SIG-M5 treated with dmso at 0.1 percent for 504 hours (cell line): ENCODE measurements around the gene CPA4.
"Not testable (repeated sequence)": the region's sequence is repeated elsewhere in the genome, so short reads cannot be mapped to it uniquely, and the experiment has no call there.

Experiments used
- DNase-seq: peaks from one replicate; lab custom pipeline; 2025; ENCODE audit not compliant: unreplicated experiment; lab: John Stamatoyannopoulos, UW

The CPA4 gene, protein sequence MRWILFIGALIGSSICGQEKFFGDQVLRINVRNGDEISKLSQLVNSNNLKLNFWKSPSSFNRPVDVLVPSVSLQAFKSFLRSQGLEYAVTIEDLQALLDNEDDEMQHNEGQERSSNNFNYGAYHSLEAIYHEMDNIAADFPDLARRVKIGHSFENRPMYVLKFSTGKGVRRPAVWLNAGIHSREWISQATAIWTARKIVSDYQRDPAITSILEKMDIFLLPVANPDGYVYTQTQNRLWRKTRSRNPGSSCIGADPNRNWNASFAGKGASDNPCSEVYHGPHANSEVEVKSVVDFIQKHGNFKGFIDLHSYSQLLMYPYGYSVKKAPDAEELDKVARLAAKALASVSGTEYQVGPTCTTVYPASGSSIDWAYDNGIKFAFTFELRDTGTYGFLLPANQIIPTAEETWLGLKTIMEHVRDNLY

DNA sequence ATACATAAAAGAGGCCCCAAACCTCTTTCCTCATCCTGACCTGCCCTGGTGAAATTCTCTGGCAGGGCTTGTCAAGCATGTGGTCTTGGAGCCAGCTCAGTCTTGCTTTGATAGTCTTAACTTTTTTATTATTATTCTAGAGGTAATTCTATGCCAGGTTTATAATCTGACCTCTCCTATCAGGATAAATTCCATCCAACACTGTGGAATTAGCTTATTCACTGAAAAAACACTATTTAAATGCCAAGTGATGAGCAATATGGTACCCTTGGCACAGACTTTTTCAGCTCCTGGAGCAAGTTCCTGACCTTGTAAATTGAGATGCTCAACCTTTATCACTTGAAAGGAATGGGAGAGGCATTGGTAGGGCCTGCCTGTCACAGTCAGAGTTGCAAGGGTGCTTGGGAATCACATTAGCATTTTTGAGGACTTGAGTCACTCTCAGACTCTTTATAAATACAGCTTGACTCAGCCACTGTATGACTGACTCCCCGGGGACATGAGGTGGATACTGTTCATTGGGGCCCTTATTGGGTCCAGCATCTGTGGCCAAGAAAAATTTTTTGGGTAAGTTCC is at the start of gene CPA4:
TSS of gene CPA4 (plus strand) at position 480 of the 576 bp plus-strand sequence. CDS start at position 500, 20 bp downstream.
- no peak for DNase-seq

DNA sequence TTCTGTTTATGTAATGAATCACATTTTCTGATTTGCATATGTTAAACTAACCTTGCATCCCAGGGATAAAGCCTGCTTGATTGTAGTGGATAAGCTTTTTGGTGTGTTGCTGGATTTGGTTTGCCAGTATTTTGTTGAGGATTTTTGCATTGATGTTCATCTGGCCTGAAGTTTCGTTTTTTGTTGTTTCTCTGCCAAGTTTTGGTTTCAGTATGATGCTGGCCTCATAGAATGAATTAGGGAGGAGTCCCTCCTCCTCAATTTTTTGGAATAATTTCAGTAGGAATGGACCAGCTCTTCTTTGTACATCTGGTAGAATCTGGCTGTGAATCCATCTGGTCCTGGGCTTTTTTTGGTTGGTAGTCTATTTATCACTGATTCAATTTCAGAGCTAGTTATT is 49.5 kb upstream of the CPA4 start:
- not testable (repeated sequence) for DNase-seq

DNA sequence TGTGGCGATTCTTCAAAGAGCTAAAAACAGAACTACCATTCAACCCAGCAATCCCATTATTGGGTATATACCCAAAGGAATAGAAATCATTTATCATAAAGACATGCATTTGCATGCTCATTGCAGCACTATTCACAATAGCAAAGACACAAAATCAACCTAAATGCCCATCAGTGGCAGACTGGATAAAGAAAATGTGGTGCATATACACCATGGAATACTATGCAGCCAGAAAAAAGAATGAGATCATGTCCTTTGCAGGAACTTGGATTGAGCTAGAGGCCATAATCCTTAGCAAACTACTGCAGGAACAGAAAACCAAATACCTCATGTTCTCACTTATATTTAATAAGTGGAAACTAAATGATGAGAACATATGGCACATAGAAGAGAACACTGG is 46.5 kb upstream of the CPA4 start:
- not testable (repeated sequence) for DNase-seq

DNA sequence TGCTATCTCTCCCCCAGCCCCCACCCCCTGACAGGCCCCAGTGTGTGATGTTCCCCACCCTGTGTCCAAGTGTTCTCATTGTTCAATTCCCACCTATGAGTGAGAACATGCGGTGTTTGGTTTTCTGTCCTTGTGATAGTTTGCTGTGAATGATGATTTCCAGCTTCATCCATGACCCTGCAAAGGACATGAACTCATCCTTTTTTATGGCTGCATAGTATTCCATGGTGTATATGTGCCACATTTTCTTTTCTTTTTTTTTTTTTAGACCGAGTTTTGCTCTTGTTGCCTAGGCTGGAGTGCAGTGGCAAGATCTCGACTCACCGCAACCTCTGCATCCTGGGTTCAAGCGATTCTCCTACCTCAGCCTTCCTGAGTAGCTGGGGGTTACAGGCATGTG is 44.1 kb upstream of the CPA4 start:
- DNase-seq = not testable (repeated sequence)

DNA sequence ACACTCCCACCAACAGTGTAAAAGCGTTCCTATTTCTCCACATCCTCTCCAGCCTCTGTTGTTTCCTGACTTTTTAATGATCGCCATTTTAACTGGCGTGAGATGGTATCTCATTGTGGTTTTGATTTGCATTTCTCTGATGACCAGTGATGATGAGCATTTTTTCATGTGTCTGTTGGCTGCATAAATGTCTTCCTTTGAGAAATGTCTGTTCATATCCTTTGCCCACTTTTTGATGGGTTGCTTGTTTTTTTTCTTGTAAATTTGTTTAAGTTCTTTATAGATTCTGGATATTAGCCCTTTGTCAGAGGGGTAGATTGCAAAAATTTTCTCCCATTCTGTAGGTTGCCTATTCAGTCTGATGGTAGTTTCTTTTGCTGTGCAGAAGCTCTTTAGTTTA is 43.3 kb upstream of the CPA4 start:
- DNase-seq = not testable (repeated sequence)

DNA sequence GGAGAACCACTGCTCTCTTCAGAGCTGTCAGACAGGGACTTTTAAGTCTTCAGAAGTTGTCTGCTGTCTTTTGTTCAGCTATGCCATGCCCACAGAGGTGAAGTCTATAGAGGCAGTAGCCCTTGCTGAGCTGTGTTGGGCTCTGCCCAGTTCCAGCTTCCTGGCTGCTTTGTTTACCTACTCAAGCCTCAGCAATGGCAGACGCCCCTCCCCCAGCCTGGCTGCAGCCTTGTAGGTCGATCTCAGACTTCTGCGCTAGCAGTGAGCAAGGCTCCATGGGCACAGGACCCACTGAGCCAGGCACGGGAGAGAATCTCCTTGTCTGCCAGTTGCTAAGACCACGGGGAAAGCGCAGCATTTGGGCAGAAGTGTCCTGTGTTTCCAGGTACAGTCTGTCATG is 38.4 kb upstream of the CPA4 start:
- no peak for DNase-seq

DNA sequence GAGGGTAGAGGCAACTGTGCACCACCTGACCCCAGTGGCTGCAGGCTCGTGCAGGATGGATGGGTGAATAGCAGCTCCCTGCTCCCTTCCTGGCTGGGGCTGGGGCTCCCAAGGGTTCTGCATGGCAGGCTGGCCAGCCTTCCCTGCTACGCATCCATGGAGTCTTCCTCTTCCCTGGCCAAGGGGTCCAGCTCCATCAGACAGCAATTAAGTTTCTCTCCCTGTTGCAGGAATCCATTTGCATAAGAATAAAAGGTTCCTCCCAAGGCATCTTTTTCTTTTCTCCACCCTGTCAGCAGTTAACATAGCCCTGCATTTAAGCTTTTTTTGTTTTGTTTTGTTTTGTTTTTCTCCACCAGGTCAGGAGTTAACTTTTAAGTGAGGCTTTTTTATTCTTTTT is 36.3 kb upstream of the CPA4 start:
- DNase-seq = no peak

DNA sequence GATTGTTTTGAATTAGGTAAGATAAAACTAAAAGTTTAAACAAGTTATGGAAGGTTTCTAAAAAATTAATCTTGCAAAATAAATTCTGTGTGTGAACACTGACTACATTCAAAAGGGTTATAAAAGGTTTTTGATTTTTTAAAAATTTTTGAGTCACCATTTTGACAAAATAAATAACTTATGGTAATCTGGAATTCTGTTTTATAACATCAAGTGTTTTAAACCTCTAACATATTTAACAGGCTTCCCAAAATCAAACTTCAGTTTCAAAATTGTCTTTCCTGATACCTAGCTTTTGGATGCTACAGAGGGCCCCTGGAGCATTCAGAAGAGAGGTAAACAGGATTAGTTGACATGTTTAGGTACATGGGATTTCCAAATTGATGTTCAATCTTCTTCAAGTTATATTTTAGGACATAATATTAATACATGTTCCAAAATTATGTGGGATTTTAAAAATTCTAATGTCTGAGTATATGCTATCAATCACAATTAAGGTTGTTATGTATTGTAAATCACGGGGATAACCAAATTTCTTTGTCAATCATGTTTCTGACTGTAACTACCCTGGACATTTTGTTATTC is 34.4 kb upstream of the CPA4 start:
- DNase-seq = no peak

DNA sequence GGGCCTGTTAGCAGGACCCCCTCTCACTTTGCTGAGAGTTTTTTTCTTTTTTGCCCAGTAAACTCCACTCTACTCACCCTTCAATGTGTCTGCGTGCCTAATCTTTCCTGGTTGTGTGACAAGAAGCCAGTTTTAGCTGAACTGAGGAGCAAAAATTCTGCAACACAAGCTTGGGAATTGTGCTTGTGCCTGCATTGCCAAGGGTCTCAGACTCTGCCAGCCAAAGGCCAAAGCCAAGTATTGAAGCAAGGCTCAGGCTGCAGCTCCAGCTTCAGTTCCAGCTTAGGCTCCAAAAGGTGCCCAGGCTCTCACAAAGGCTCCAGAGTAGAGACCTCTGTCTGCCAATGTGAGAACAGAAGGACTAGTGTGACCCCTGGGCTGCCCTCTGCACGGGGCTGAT is 30.5 kb upstream of the CPA4 start:
- DNase-seq = no peak

DNA sequence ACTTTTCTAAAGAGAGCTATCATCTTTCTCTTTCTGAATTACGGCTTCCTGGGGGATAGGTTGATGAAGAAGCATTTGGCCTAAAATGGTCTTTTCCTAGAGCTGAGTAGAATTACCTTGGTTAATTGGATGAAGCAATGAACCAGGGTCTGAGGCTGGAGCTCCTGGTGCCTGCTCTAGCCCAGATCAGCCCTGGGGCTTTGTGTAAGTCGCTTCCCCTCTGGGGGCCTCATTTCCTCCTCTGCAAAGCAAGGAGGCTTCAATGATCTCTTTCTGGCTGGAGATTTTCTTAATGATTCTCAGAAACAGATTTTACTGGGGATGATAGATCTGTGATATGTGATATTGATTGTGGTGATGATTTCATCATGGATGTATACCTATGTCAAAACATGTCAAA is 29.8 kb upstream of the CPA4 start:
- DNase-seq = no peak

DNA sequence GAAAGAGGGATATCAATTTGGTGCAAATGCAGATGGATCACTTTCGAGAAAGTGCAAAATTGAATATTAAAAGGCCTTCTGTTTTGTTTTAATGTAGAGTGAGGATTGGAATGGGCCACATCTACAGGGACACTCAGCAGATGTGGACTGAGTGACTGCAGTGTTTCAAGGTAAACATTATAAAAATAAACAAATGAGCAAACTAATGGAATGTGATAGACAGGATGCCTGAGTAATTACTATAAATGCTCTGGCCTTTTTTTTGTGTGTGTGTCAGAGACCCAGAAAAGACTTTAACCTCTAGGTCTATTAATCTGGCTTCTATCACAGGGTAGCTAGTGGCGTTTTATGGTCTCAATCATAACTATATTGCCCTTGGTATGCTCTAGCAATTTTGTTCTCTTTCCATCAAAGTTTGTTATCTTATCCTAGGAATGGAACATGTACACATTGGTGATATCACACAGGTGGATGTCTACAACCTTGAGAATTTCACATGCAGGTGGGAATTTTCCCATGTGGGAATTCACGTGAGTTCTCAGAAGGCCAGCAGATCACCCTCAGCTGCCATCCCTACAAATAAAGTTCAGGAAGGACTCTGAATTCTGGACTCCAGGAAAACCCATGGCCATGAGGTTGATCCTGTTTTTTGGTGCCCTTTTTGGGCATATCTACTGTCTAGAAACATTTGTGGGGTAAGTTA is 26.6 kb upstream of the CPA4 start, which contains the start of gene CPA2:
TSS of gene CPA2 (plus strand) at position 606 of the 703 bp plus-strand sequence. CDS start at position 625, 19 bp downstream.
- DNase-seq = no peak

DNA sequence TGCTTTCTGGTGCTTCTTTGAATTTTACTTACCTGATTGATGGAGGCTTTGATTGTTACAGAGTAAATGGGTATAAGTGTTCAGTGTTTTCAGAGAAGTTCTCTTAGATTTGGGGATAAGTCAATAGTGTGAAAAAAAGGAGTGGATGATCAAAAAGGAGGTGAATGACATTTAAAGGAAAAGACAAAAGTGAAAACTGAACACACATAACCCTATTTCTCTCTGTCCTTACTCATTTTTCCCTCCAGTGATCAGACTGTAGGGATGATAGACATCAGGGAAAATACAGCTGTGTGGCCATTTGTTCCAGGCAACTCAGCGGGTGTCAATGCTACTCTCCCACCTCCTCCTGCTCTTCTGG is 26.0 kb upstream of the CPA4 start:
- DNase-seq = no peak

DNA sequence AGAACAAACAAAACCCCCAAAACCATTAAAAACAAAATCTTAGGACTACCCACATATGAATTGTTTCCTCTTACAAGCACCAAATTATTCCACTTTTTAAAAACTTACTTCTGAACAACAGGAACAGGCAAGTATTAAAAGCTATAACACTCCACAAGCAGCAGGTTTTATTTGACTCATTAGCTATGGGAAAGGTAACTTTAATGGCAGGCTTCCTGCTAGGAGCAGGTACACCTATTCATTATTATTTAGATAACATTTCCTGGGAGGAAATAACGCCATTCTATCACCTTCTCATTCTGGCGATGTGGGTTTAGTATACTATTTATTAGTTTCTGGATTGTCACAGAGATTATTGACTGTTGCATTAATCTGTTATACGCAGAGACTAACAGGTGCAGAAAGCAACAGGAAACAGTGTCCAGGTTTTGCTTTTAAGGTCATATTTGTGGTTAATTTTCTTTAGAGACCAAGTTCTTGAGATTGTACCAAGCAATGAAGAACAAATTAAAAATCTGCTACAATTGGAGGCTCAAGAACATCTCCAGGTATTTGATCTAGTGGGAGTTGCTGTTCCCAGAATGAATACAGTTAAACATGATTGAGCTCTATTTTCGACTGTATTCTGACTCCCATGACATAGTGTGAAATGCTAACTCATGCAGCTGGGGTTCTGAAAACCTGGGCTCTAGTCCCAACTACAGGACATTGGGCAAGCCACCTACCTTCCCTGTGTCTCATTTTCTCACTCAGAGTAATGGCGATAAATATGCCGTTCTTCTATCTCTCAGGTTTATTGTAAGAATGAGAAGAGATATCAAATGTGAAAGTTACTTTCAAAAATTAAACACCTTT is 24.3 kb upstream of the CPA4 start:
- DNase-seq = no peak

DNA sequence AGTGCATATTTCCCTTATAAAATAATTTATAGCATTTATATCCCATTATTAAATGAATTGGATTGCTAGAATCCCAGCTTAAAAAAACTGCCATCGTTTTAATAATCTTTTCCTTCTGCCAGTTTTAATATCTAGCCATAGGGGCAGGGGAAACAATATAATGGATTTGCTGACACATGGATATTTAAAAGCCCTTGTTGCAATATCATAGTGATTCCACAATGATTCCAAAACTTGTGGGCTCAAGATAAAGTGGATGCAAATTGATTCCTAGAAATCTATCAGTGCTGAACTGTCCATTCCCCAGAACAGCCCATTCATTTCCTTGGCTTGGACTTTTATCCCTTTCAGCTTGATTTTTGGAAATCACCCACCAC is 23.7 kb upstream of the CPA4 start:
- DNase-seq = no peak

DNA sequence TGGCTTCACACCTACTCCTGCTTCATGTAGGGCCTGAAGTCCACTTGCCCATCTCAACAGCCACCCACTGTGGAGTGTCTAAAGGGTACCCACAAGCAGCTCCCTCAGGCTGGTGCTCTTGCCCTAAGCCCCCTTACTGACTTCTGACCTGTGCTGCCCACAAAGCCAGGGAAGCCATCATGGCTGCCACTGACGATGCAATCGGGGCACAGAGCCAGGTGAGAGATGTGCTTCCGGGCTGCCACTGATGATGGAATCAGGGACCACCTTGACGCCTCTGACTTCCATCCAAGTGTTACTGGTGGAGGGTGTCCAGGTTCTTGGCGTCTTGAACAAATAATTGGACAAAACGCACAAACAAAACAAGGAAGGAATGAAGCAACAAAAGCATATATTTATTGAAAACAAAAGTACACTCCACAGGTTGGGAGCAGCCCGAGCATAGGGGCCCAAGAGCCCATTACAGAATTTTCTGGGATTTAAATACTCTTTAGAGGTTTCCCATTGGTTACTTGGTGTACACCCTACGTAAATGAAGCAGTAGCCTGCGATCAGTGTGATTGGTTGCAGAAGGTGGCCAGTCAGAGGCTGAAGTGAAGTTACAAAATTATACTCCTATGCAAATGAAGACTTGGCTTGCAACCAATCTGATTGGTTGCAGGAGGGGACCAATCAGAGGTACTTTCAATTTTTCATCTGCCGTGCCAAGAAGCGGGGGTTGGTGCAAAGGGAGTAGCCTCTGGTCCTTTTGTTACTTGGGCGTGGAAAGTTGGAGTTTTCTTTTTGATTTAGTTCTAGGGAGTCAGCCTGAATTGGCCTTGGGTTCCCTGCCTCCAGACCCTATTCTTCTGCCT is 21.8 kb upstream of the CPA4 start:
- DNase-seq = no peak

DNA sequence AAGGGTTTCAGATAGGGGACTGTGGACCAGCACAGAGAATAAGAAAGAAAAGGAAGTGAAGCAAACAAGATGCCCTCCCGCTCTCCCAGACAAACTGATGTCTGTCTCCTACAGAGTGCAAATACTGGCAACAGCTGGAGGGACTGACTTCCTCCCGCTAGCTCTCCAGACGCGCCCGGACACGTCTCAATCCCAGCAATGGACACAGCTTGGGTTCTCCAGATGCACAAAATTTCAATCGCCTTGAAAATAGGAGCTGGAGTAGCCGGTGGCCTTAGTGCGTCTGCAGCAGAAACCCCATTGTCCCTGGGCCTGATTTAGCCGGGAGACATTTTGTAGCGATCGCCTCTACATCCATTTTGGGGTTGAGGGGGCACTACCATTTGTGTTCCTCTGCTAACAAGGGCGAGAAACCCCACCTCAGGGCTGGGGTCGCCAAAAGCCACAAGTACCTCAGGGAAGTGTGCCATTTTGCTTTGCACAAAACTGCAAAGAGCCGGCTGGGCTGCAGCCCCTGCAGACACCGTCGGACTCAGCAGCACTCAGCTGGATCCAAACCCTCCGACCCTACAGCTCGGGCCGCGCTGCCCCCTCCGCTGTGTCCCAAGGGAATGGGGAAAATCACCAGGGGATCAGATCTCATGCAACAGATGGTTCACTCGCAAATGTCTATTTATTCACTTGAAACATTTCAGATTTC is 20.4 kb upstream of the CPA4 start:
- DNase-seq = no peak

DNA sequence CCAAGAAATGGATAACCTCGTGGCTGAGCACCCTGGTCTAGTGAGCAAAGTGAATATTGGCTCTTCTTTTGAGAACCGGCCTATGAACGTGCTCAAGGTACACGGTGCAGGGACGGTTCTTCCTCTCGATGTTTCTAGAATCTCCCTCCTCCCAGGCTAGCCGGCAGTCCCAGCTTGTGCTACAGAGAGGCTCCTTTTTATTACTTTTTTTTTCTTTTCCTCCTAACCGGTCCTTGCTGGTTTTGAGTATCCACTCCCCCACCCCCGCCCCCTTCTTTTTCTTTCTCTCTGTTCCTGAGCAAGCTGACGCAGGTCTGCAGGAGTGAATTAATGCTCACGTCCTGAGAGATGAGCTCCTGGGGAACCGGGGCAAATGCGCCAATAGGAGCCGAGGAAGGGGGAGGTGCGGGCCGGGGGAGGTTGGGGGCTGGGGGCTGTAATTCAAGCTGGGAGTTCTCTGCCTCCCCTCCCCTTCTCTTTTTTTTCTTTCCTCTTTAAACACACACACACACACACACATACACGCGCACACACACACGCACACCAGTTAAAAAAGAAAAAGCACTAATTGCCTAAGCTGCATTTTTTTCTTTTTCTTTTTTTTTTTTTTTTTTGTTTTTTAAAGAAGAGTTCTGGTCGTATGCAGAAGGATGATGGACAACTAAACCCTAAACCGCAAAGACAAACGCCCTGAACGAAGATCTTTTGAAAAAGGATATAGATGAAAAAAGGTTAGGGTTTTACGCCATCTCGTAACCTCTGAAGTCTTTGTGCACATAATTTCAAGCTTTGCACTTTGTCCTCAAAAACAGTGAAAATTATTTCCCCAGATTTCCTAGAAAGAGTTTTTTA is 19.7 kb upstream of the CPA4 start:
- DNase-seq = no peak

DNA sequence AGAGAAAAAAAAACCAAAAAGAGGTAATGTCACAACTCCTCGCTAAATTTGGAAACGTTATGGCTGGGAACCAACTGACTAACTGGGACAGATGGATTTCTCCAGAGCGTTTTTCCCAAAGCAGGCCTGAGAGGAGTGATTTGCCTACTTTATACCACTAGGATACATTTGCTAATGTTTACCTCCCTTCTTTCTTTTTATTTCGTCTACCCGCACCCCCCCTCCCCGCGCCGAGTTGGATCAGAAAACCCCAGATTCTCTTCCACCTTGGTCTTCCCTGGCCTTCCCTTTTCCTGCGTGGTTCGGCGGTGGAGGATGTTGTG is 19.1 kb upstream of the CPA4 start:
- no peak for DNase-seq

DNA sequence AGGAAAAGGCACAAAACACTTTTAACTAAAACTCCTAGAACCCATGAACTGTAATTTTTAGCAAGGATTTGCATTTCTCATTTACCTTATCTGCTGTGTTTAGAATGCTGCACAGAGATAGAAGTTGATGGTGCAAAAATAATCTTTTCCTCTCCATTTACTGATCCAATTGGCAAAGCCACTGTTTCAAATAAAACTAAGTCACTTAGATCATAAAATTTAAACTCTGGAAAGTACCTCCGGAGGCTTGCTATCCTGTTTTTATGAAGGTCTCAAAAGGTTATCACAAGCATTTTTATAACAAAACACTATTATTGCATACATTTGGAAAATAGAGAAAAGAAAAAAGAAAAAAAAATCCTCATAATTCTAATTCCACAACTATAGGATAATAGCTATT is 18.7 kb upstream of the CPA4 start:
- DNase-seq = no peak
